HCEC 1CT (cell line): ENCODE results near the gene PHF23.
A peak's percentile ranks its signal among the peaks of the same experiment; 100 is the strongest.

Experiments
- DNase-seq: peaks from one replicate; pipeline ENCODE4 v3.0.0-alpha.2; 2017

The PHF23 gene

DNA sequence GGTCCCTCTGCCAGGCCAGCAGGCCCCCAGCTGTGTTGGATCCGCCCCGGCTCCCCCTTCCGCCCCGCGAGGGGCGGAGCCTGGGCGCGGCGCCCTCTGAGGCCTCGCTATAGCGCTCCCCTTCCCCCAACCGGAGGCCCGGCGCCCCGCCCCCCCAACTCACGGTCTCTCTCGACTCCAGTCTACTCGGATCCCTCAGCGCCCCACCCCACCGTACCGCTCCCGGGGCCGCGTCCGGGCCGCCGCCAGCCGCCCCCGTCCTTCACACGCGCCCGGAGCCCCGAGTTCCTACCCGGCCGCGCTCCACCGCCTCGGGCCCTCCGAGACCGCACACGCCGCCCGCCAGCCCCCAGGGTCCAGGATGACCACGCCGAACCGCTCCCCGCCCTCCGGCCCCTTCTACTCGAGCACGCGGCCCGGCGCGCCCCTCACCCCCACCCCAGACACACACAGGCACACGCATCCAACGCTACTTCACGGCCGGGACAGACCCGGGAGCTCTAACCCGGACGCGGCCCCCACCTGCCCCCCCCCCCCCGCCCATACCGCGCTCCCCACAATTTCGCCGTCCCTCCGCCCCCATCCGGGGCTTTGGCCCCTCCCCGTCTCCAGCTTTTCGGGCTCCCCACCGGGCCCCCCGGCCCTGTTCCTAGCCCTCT is 1.4 kb downstream of the PHF23 start:
- peak; percentile 55 for DNase-seq

DNA sequence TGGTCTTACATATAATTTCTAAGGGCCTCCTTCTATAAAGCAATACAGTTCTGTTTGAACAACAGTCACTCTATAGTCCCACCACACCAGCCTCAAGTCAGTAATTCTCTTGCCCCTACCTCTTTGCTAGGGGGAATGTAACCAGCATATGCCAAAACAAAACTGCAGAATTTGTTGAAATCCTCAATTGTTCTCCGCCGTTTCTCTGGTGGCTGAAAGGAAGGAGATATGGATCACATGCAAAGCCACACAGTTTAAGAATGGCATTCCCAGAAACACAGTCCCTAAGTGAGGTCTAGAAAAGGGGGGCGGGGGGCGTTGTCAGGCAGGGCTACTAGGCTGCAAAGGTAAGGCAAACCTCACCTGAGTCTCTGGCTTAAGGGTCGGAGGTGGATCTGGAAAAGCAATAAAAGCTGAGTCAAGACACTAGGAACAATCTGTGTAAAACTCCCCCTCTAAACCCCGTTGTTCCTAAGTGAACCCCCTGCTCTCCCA is 1.9 kb downstream of the PHF23 start:
- no peak for DNase-seq

GRCh38 chr17:7236808-7237207 is 2.4 kb downstream of the PHF23 start:
- DNase-seq: no peak

GRCh38 chr17:7235693-7236665 is 3.3 kb downstream of the PHF23 start:
- DNase-seq: peak; percentile 29

DNA sequence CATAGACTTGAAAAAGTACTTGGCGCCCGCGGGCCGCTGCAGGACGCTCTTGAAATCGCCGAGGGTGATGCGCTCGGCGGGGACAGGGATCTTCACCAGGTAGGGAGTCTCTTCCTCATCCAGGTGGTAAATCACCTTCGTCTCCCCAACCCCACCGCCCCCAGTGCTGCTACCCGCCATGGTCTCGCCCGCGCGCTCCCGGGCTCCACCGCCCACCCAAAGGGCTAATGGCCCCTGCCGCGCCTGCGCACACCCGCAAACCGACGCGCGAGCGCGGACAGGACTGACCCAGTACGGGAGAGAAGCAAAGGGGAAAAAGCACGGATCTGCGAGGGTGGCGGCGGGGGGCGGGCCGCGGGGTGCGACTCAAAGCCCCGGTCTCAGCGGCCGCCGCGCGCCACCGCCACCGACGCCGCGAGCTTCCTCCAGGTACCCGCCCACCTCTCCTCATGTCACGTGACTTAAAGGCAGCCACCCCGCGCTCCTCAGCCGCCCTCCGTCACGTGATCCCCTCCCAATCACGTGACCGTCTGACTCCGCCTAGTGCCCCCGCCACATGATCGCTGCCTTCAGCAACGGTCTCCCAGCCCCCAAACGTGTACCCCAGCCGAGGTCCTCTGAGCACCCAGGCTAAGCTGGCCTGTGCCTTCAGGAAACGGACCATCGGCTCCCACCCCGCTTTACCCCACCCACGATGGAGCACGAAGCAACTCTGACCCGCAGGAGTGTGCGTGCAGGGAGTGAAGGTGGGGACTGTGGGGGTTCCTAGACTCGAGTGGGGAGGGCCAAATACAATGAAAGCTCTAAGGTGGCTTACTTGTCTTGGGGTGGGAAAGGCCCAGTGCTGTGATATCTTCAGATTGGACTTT is 4.9 kb downstream of the PHF23 start, which contains the start of gene DVL2:
DVL2 (minus strand) TSS at position 435 of the 869 bp plus-strand sequence; CDS start at position 180, 255 bp downstream.
- DNase-seq: peak; percentile 93

GRCh38 chr17:7233701-7234082 is 5.6 kb downstream of the PHF23 start:
- no peak for DNase-seq

DNA sequence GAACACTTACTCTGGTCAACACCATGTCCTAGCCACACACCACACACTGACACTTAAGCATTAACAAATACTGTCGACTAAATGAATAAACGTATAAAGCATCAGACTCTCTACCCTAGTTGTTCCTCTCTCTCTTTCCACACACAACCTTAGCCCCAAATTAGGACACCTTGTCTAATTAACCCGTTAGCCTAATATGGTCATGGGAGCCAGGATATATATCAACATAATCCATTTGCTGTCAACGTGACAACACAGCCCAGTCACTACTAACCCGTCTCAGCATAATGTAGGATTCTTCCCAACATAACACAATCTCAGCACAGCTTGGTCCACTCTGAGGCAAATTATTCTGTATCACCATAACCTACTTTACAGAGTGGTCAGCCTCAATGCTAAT is 7.1 kb downstream of the PHF23 start:
- DNase-seq: no peak

DNA sequence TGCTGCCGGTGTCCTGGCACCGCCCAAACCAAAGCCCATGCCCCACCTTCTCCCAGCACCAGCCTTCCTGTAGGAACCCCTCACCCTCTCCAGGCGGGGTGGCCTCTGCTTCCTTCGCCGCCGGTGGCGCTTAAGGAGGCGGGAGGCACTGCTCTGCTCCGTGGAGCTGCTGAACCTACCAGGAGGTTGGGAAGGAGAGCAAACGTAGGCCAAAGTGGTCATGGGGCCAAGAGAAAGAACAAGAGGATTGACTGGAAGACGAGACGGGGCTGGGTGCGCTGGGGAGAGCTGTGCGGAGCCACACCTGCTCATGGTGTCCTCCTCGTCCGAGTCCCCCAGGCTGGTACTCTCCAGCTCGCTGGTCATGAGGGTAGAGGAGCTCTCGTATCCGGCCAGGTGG is 9.8 kb downstream of the PHF23 start:
- no peak for DNase-seq

DNA sequence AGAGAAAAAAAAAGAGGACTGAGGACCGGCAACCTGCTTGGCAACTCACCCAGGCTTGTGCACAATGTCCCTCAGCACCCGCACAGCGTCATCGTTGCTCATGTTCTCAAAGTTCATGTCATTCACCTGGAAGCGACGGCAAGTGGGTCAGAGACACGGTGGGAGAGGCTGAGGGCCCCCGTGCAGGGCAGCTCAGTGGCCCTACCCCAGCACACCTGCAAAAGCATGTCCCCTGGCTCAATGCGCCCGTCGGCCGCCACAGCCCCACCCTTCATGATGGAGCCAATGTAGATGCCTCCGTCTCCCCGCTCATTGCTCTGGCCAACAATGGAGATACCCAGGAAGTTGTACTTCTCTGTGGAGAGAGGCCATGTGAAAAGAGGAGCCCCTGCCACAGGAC is 10.3 kb downstream of the PHF23 start:
- no peak for DNase-seq

GRCh38 chr17:7226721-7227710 is 12.2 kb downstream of the PHF23 start:
- no peak for DNase-seq

DNA sequence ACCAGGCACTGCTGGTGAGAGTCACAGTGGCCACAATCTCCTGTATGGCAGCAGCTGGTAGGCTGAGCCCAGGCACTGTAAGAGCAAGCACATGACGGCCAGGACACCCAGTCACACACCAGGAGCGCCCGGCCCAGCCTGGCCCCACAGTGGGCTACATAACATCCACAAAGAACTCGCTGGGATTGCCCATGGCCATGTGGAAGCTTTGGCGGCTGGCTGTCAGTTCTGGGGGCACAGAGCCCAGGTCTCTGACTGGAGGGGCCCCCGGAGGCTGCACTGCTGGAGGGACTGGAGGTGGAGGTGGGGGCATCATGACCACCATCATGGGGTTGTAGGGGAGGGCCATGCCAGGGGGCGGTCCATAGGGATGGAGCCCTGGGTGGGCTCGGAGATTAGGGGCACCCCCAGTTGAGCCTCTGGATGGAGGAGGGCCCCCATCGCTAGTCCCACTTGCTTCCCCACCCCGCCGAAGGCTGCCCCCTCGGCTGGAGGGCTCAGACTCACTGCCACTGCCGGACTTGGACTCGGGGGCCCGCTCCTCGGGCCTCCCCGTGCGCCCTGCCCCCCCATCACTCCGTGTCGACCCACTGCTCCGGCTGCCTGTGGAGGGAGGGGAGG is 13.4 kb downstream of the PHF23 start:
- DNase-seq: no peak

DNA sequence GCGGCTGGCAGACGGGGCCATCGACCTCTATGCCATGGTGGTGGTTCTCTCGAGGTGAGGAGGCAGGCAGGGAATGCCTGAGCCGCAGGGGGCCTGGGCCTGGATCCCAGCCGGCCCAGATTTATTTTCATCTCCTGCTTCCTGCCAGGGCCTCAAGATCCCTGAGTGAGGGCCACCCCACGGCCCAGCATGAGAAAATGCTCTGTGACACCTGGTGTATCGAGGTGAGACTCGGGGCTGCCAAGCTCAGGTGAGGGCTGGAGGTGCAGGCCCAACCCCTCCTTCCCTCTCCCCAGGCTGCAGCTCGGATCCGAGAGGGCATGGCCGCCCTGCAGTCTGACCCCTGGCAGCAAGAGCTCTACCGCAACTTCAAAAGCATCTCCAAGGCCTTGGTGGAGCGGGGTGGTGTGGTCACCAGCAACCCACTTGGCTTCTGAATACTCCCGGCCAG is 14.6 kb downstream of the PHF23 start:
- no peak for DNase-seq

- DNase-seq: no peak
Measured at GRCh38 chr17:7224110-7224509, 15.1 kb downstream of the PHF23 start.

GRCh38 chr17:7223375-7223774 is 15.9 kb downstream of the PHF23 start:
- DNase-seq: no peak

GRCh38 chr17:7222972-7223292 is 16.3 kb downstream of the PHF23 start:
- no peak for DNase-seq

DNA sequence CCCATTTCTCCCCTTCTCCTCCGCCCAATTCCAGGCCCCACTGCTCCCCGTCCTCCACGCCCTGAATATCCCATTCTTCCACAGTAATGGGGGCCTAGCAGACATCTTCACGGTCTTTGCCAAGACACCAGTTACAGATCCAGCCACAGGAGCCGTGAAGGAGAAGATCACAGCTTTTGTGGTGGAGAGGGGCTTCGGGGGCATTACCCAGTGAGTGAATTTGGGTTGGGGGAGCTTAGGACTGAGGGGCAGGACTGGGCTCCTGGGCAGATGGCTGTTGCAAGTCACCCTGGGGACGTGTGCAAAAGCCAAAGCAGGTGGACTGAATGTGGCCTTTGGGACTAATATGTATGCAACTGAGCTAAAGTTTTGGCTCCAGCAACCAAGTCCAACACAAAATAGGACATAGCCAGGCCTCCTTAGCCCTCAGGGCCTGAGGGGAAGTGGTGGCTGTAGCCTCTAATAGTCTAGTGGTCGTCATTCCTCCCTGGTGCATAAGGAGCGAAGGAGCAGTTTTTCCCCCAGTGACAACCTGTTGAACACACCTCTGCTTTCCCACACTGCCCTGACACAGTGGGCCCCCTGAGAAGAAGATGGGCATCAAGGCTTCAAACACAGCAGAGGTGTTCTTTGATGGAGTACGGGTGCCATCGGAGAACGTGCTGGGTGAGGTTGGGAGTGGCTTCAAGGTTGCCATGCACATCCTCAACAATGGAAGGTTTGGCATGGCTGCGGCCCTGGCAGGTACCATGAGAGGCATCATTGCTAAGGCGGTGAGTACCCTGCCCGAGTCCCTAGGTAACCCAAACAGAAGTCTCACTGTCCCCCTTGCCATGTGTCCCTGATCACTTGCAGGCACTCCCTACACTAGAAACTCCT is 16.9 kb downstream of the PHF23 start:
- DNase-seq: no peak

GRCh38 chr17:7221278-7222092 is 17.8 kb downstream of the PHF23 start:
- DNase-seq: no peak

DNA sequence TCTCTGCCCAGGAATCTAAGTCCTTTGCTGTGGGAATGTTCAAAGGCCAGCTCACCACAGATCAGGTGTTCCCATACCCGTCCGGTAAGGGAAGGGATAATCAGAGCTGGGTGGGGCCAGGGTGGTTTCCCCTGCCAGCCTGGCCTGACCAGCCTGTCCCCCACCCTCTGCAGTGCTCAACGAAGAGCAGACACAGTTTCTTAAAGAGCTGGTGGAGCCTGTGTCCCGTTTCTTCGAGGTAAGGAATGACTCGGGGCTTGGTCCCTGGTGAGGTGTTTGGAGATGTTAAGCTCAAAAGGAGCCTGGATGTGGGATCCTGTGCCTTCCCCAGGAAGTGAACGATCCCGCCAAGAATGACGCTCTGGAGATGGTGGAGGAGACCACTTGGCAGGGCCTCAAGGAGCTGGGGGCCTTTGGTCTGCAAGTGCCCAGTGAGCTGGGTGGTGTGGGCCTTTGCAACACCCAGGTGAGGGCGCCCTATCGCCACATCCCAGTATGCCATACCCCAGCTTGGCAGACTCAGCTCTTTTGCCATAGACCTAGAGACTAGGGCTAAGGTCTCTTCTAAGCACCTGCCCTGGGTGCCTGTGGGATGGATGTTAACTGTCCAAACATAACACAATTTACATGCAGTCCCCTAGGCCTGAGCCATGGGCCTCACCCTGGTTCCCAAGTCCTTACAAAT is 18.5 kb downstream of the PHF23 start:
- peak; percentile 42 for DNase-seq
